ENCODE results near the gene GTF3C5. TPM values are rescaled to one million over a fixed set of nuclear protein-coding genes. Genes with fewer than 3 reads are reported as not detected.
"Not testable (repeated sequence)": the region's sequence is repeated elsewhere in the genome, so short reads cannot be mapped to it uniquely, and the experiment has no call there.

GTF3C5 gene
- total and polyA plus RNA-seq, 2 donors from 2014 or later, result 38.0 to 47.7 TPM

DNA sequence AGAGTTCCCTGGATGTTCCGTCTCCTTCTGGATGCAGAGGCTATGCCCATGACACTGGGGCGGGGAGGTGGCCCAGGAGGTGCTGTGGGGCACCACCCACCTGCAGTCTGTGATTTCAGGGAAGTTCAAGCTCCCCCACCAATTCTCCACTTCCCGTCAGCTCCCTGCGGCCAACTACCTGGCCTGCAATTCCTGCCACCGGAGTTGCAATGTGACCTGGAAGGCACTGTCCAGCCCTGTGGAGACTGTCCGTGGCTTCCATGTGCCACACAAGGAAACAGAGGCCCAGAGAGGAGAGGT lies 35.7 kb upstream of the GTF3C5 start:
- intact Hi-C loops (cut with DNase I), result no loop called here
- Histone ChIP-seq H3K36me3 (ENCODE audit: control insufficient read depth in 2 of 3, insufficient read depth in 3 of 3, low read length in 3 of 3) (no peaks in the 10 kb centered on the region), H3K27ac (ENCODE audit: low read depth in 2 of 2, low read length in 2 of 2) (no peak overlapping the region), H3K4me3 (ENCODE audit: low read length in 3 of 3) (no peak overlapping the region), H3K9me3 (ENCODE audit: control insufficient read depth in 2 of 3, insufficient read depth in 1 of 3, low read length in 3 of 3) (no peaks in the 10 kb centered on the region), H3K4me1 (ENCODE audit: control insufficient read depth in 2 of 3, insufficient read depth in 2 of 3, low read depth in 1 of 3, low read length in 3 of 3) (no peaks in the 10 kb centered on the region), H3K27me3 (ENCODE audit: control insufficient read depth, insufficient read depth, low read length) (no peaks in the 10 kb centered on the region), H3K9ac (ENCODE audit: low read length in 3 of 3) (no peak overlapping the region)
- TF ChIP-seq, protein P1, sequence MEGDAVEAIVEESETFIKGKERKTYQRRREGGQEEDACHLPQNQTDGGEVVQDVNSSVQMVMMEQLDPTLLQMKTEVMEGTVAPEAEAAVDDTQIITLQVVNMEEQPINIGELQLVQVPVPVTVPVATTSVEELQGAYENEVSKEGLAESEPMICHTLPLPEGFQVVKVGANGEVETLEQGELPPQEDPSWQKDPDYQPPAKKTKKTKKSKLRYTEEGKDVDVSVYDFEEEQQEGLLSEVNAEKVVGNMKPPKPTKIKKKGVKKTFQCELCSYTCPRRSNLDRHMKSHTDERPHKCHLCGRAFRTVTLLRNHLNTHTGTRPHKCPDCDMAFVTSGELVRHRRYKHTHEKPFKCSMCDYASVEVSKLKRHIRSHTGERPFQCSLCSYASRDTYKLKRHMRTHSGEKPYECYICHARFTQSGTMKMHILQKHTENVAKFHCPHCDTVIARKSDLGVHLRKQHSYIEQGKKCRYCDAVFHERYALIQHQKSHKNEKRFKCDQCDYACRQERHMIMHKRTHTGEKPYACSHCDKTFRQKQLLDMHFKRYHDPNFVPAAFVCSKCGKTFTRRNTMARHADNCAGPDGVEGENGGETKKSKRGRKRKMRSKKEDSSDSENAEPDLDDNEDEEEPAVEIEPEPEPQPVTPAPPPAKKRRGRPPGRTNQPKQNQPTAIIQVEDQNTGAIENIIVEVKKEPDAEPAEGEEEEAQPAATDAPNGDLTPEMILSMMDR (IDR thresholded peaks at IDR 0.05; ENCODE audit: borderline replicate concordance, extremely low read depth, insufficient read depth), result no peak
- DNase-seq, result no peak
- FAIRE-seq, result no peak

DNA sequence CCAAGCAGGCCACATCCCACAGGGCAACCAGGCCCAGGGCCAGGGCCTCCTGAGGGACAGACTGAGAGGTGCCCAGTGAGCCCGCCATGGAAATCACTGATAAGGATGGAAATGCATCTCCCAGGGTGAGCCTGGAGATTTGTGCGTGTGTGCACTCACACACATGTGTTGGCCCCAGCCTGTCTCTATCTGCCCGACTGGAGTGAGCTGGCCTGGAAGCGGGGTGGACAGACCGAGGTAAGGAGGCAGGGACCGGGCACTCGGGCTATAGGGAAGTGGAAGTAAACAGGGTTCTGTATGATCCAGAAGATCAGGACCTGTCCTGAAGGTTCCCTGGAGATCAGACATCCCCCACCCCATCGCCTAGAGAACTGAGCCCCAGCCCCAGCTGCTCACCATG lies 34.9 kb upstream of the GTF3C5 start:
- Histone ChIP-seq H3K36me3 (ENCODE audit: control insufficient read depth in 2 of 3, insufficient read depth in 3 of 3, low read length in 3 of 3) (no peaks in the 10 kb centered on the region), H3K4me1 (ENCODE audit: control insufficient read depth in 2 of 3, insufficient read depth in 2 of 3, low read depth in 1 of 3, low read length in 3 of 3) (no peaks in the 10 kb centered on the region), H3K9me3 (ENCODE audit: control insufficient read depth in 2 of 3, insufficient read depth in 1 of 3, low read length in 3 of 3) (no peaks in the 10 kb centered on the region), H3K4me3 (ENCODE audit: low read length in 3 of 3) (no peak overlapping the region), H3K27me3 (ENCODE audit: control insufficient read depth, insufficient read depth, low read length) (no peaks in the 10 kb centered on the region), H3K9ac (ENCODE audit: low read length in 3 of 3) (no peak overlapping the region), H3K27ac (ENCODE audit: low read depth in 2 of 2, low read length in 2 of 2) (no peak overlapping the region)
- TF ChIP-seq, protein P1 (IDR thresholded peaks at IDR 0.05; ENCODE audit: borderline replicate concordance, extremely low read depth, insufficient read depth), result no peak
- peak in 1 of 5 donors; percentile 33 for DNase-seq
- intact Hi-C loops (cut with DNase I), result no loop called here
- FAIRE-seq, result no peak

DNA sequence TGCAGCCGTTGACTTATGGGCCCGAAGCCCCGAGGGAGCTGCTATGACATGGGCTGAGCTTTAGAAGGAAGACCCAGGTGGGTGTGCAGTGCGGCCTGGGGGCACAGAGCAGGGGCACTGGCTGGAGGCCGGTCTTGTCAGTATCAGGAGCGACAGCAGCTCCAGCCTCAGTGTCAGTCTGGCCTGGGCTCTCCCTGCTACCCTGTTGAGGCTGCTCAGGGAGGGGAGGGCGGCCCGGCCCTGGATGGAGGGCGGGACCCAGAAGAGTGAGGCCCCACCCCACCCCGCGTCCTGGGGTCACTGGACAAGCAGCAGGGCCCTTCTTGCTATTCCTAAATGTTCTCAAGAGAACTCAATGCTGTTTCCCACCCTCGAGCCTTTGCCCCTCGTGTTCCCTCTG lies 34.3 kb upstream of the GTF3C5 start:
- Histone ChIP-seq H3K36me3 (ENCODE audit: control insufficient read depth in 2 of 3, insufficient read depth in 3 of 3, low read length in 3 of 3) (no peaks in the 10 kb centered on the region), H3K27ac (ENCODE audit: low read depth in 2 of 2, low read length in 2 of 2) (no peak overlapping the region), H3K9ac (ENCODE audit: low read length in 3 of 3) (no peak overlapping the region), H3K4me3 (ENCODE audit: low read length in 3 of 3) (no peak overlapping the region), H3K27me3 (ENCODE audit: control insufficient read depth, insufficient read depth, low read length) (no peaks in the 10 kb centered on the region), H3K9me3 (ENCODE audit: control insufficient read depth in 2 of 3, insufficient read depth in 1 of 3, low read length in 3 of 3) (no peaks in the 10 kb centered on the region), H3K4me1 (ENCODE audit: control insufficient read depth in 2 of 3, insufficient read depth in 2 of 3, low read depth in 1 of 3, low read length in 3 of 3) (no peaks in the 10 kb centered on the region)
- intact Hi-C loops (cut with DNase I), result no loop called here
- TF ChIP-seq, protein P1 (IDR thresholded peaks at IDR 0.05; ENCODE audit: borderline replicate concordance, extremely low read depth, insufficient read depth), result no peak
- DNase-seq, result peak in 1 of 5 donors; percentile 23
- no peak for FAIRE-seq

DNA sequence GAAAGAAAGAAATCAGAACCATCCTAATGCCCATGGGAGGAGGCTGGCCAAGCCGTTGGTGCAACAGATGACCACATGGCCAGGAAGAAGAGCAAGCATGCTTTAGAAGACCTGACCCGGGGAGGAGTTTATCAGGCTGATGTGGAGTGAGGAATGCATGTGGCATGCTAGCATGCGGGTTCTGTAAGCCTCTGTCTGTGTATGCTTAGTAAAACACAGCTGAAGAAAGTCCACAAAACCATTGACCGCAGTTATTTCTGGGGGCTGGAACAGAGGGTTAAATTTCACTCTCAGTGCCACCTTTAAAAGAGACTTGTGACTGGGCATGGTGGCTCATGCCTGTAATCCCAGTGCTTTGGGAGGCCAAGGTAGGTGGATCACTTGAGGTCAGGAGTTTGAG lies 33.2 kb upstream of the GTF3C5 start:
- Histone ChIP-seq H3K36me3 (ENCODE audit: control insufficient read depth in 2 of 3, insufficient read depth in 3 of 3, low read length in 3 of 3) (no peaks in the 10 kb centered on the region), H3K4me1 (ENCODE audit: control insufficient read depth in 2 of 3, insufficient read depth in 2 of 3, low read depth in 1 of 3, low read length in 3 of 3) (no peaks in the 10 kb centered on the region), H3K27ac (ENCODE audit: low read depth in 2 of 2, low read length in 2 of 2) (no peak overlapping the region), H3K4me3 (ENCODE audit: low read length in 3 of 3) (no peak overlapping the region), H3K9ac (ENCODE audit: low read length in 3 of 3) (no peak overlapping the region), H3K9me3 (ENCODE audit: control insufficient read depth in 2 of 3, insufficient read depth in 1 of 3, low read length in 3 of 3) (no peaks in the 10 kb centered on the region), H3K27me3 (ENCODE audit: control insufficient read depth, insufficient read depth, low read length) (no peaks in the 10 kb centered on the region)
- intact Hi-C loops (cut with DNase I), result no loop called here
- DNase-seq (peak in 1 of 5 donors; percentile 37), FAIRE-seq (no peak)
- TF ChIP-seq, protein P1 (IDR thresholded peaks at IDR 0.05; ENCODE audit: borderline replicate concordance, extremely low read depth, insufficient read depth), result no peak

DNA sequence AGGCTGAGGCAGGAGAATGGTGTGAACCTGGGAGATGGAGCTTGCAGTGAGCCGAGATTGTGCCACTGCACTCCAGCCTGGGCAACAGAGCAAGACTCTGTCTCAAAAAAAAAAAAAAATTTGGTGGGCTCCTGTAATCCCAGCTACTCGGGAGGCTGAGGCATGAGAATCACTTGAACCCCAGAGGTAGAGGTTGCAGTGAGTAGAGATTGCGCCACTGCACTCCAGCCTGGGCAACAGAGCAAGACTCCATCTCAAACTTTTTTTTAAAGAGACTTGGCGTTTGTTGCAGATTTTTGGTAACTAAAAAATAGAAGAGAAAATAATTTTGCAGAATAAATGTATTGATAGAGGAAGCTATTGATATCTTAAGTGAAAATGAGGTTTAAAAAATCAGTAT lies 32.6 kb upstream of the GTF3C5 start:
- H3K9ac ChIP-seq (ENCODE audit: low read length in 3 of 3); H3K9me3 ChIP-seq (ENCODE audit: control insufficient read depth in 2 of 3, insufficient read depth in 1 of 3, low read length in 3 of 3); H3K4me3 ChIP-seq (ENCODE audit: low read length in 3 of 3); H3K27me3 ChIP-seq (ENCODE audit: control insufficient read depth, insufficient read depth, low read length); FAIRE-seq; DNase-seq; H3K36me3 ChIP-seq (ENCODE audit: control insufficient read depth in 2 of 3, insufficient read depth in 3 of 3, low read length in 3 of 3); H3K4me1 ChIP-seq (ENCODE audit: control insufficient read depth in 2 of 3, insufficient read depth in 2 of 3, low read depth in 1 of 3, low read length in 3 of 3); H3K27ac ChIP-seq (ENCODE audit: low read depth in 2 of 2, low read length in 2 of 2); intact Hi-C loops (cut with DNase I): not testable (repeated sequence)
